ENCODE results near the gene SRSF5.
"Not testable (repeated sequence)": the region's sequence is repeated elsewhere in the genome, so short reads cannot be mapped to it uniquely, and the experiment has no call there.

Gene SRSF5

DNA sequence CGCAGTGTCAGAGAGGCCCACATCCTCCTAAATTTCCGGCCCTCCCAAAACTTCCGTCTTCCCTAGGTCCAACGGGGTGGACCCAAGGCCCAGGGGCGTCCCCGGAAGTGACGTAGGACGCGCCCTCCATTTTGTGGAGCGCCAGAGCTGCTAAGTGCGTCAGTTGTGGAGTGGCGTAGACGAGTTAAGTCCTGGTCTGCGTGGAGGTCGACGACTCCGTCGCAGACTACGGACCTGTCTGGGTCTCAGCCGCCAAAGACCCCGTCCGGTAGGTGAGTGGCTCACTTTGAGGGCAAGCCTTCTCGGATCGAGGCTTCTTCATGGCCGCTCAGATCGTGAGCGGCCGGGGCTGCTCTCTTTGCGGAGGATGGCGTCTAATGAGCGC lies at the start of gene SRSF5:
SRSF5 (plus strand) TSS at position 159 of the 385 bp plus-strand sequence. CDS start 1,015 bp downstream, outside the sequence.
- DNase-seq = peak; percentile 95 to 97

DNA sequence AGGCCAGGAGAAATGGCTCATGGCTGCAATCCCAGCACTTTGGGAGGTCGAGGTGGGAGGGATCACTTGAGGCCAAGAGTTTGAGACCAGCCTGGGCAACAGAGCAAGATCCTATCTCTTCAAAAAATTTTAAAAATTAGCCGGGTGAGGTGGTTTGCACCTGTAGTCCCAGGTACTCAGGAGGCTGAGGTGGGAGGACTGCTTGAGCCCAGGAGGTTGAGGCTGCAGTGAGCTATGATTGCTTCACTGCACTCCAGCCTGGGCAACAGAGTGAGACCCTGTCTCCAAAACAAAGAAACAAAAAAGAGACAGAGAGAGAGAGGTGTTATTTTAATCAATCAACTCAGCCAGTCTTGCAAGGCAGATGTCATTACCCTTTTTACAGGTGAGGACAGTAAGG lies 48.3 kb upstream of the SRSF5 start:
- not testable (repeated sequence) for DNase-seq

DNA sequence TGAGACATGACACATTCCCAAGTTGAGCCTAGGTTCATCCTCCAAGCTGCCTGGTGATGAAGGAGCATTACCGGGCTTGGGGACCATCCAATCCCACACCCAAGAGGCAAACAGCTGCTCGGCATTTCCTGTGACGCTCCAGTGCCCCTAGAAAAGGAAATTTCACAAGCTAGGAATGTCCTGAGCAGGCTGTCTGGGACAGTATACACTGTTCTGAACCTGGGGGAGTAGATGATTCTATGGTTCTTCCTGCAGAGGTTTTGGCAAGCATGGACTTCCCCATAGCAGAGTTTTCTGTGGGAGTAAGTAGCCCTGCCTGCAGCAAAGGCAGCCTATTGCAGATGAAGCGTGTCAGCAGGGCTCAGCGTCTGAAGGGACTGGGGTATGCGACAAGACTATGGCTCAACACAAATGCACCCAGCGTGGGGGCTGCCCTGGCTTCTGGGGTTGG lies 47.4 kb upstream of the SRSF5 start:
- no peak for DNase-seq

DNA sequence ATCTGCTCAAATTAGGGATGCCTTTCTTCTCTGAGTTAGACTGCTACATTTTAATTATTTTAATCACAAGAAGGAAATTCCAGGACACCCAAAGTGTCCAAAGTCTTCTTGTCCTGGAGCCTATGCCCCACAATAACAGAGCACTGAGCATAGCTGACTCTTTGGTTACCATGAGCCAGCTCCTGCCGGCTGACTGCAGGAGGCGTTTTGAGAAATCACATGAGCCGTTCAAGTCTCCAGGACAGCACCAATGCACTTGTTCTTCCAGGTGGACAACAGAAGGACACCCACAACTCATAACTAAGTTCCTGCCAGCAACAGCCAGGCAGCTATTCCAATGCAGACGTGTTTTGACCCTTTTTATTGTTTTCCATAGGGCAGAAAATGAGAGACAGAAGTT lies 46.0 kb upstream of the SRSF5 start:
- DNase-seq = no peak

DNA sequence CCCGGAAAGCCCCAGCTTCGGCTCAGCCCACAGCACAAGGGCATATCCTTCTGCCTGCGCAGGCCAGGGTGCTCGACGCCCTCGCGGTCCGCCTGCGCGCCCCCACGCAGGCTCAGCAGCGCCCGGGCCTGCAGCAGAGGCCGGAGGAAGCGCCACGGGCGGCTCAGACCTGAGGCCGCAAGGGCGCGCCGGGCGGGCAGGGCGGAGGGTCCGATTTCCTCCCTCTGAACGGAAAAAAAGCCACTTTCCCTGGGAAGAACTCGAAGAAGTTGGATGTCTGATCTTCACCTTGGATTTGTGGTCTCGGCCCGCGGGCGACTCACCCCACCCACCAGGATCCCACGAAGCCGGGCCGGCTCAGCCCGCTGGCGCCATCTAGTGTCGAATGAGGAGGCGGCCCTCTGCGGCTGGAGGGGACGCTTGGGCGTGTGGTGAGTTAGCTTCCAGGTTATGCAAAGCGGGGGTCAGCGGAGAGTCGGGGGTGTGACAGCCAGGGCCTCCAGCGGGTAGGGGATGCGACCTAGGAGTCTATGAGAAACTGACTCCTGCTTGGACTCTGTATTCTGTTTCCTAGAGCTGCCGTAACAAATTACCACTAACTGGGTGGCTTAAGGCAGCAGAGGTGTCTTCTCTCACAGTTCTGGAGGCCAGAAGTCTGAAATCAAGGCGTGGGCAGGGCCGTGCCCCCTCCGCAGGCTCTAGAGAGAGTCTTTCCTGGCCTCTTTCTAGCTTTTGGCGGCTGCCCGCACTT lies 40.0 kb upstream of the SRSF5 start:
- peak; percentile 55 to 59 for DNase-seq

DNA sequence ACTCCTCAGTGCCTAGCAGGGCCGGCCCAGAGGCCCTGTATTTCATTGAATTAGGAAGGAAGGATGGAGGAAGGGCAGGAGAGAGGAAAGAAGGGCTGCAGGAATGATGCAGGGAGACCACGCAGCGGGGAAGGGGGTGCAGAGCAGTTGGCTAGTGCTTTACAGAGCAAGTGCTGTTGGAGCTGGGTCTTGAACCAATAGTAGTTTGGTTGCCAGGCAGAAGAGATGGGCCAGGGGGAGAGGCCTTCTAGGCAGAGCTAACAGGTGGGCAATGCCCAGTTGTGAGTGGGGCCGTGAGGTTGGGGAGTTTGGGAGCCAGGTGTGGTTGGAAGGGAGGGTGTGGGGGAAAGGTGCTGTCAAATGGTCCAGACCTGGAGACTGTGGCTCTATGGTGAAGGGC lies 39.1 kb upstream of the SRSF5 start:
- no peak for DNase-seq

DNA sequence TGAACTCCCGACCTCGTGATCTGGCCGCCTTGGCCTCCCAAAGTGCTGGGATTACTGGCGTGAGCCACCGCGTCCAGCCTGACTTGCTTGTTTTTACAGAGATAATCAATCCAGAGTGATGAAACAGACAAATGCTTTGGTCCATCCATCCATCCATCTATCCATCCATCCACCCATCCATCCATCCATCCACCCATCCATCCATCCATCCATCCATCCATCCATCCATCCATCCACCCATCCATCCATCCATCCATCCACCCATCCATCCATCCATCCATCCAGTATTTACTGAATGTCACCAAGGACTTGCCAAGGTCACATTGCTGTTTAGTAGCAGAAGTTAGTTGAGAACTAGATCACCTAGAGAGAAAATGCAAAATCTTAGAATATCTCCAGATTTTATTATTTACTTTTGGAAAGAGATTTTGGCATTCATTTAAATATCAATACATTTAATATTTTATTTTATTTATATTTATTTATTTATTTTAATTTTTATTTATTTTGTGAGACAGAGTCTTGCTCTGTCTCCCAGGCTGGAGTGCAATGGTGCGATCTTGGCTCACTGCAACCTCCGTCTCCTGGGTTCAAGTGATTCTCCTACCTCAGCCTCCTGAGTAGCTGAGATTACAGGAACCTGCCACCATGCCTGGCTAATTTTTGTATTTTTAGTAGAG lies 34.9 kb upstream of the SRSF5 start:
- DNase-seq = not testable (repeated sequence)

DNA sequence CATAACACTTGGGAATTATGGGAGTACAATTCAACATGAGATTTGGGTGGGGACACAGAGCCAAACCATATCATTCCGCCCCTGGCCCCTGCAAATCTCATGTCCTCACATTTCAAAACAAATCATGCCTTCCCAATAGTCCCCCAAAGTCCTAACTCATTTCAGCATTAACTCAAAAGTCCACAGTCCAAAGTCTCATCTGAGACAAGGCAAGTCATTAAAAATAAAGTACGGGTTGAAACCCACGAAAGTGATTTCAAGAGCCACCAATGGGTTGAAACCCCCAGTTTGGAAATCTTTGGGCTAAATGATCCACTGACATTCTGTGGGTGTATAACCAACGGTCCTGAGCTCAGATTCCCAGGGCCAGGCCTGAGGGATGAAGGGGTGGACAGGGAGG lies 30.5 kb upstream of the SRSF5 start:
- not testable (repeated sequence) for DNase-seq

DNA sequence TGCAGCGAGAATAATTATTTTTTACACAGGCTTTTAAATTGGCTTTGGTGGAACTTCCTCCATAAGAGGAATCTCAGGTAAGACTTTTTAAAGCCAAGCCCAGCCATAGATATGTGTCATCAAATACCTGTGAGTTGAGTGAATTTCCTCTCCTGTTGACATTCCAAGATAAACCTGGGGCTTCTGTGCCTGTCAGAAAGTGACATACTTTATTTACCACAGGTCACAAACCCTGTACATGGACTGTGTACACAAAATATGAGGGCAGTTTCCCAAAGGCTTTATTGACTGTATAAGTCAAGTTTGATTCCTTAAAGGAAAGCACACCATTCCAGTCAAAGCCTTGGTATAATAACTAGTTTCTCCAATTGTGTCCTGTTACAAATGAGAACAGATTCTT lies 25.9 kb upstream of the SRSF5 start:
- DNase-seq = no peak

DNA sequence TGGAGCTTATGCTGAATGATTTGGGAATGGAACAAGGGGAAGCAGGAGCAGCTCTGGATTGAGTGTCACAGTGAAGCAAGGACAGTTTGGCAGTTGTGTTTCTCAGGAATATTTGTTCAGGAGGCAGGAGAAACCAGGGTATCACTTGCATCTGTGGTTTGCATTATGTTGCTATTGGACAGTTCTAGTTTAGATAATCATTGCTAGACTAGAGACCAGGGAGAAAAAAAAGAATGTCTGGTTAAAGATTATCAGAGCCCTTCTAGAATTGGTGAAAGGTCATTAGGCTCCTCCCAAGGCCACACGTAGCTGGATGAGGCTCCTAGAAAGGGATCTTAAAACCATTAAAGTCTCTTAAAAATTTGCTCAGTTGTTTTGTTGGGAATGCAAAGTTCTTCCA lies 17.0 kb upstream of the SRSF5 start:
- no peak for DNase-seq

DNA sequence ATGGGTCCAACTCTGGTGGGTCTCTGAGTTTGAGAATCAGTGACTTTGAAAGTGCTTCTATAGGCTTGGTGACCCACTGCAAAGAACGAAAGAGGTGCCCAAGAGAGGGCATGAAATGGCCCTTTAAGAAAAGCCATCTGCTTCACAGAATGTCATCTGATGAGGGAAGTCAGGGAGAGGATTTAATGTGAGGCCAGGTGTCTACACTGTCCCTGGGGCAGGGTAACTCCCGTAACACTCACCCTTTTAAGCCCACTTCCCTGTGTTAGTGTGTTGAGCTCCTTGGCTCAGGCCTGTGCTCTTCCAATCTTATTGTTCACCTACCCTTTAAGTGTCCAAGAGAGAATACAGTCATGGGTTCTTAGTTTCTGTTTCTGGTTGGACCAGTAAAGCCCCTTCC lies 16.4 kb upstream of the SRSF5 start:
- DNase-seq = no peak

DNA sequence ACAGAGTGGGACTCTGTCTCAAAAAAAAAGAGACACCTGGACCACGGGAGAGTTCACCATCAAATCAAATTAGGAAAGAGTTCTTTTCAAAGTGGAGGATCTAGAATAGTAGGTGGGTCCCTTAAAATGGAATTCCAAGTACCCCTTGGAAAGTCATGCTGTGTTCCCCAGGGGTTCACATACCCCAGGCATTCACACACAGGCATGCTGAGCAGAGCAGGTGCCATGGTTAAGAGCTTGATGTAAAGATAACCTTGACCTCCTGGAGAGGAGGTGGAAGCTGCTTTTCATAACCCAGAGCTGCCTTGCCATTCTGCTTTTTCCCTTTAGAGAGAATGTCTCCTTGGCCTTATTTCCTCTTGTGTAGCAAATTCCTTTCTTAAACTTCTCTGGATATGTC lies 14.2 kb upstream of the SRSF5 start:
- no peak for DNase-seq

DNA sequence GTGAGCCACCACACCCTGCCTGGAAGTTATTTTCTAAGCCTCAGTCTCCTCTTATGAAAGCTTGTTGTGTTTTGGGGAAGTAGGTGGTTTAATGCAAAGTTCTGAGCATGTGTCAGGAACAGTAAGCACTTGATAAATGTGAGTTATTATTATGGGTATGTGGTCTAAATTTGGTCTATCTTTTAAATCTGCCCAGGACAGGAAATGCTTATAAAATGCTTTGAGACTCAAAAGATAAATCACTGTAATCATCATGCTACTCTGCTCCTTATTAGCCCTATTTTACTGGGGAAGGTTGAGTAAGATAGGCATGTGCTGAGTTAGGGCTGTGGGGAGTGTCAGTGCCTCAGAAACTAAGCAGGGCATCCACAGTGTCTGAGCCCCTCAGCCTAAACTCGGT lies 13.1 kb upstream of the SRSF5 start:
- no peak for DNase-seq

DNA sequence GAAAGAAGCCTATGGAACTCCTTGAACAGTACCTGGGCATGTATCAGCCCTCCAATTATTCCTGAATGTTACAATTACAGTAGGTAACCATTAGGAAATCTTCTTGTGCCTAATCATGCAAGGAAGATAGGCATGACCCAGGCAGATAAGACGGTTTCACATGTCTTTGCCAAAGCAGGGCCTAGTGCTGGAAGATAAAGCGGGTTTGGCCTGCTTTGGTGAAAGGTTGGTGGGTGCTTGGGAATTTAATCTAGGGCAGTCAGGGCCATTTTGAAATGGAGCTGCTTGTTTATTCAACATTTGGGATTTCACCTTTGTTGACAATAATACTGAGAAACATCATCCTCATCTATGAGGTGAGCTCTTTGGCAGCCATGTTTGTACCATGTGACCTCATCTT lies 12.5 kb upstream of the SRSF5 start:
- DNase-seq = no peak

DNA sequence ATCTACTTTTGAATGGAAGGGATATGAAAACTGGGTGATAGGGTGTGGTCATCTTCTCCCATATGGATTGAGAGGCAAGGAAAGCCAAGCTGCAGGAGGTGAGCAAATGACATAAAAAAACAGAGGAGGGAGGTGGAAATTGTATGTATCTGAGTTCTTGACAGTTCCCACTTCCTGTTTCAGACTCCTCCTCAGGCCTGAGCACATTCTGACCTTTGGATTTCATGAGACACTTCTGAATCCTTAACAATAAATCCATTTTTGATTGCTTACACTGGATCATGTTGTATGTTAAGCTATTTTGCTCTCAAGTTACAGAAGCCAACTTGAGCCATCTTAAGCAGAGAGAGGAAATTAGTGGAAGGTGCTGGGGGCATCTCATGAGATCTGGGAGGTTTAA lies 11.6 kb upstream of the SRSF5 start:
- no peak for DNase-seq

DNA sequence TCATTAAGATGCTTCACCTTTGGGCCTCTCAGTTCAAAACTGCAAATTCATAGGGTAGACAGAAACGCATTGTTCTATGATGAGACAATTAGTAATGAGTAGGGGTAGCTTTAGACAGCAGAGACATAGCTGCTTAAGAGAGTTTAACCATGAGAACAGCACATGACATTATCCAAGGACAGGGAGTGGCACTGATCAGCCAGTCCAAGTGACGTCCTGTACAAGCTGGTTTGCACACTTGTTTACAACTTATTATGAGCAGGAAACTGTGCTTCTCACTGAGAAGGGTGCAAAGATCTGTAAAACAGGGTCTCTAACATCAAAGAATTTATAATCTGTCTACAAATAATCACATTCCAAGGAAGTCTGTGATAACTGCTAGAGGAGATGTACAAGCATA lies 11.2 kb upstream of the SRSF5 start:
- no peak for DNase-seq

DNA sequence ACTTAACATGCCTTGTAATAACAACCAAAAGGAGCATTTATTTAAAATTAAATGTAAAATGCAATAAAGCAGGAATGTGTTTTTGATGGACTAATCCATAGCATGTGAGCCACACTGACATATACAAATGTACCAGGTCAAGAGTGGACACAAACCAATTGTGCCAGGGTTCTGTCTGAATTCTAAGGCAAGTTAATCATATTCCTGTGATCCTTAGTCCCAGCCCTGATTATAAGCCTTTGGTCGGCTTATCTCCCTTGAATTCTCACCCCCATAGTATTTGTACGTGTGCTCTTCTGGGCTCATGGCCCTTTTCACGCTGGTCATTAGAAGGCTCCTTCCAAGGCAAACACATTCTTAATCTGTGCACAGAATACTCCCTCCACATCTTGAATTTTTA lies 10.6 kb upstream of the SRSF5 start:
- DNase-seq = no peak

DNA sequence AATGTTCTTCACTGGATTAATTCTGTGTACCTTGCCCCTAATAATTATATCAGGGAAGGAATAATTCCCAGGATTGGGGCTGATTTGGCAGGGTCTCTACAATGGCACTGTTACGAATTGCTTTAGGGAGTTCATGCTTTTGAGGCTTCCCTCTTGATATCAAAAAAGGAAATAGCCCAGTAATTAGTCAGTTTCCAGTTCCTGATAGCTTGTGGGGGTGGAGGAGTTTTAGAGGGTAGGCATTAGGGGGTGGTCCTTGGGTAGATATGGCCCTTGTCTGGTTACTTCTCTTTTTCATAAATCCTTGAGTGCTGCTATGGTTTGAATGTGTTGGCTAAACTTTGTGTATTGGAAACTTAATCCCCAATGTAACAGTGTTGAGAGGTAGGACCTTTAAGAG lies 6.1 kb upstream of the SRSF5 start:
- no peak for DNase-seq

DNA sequence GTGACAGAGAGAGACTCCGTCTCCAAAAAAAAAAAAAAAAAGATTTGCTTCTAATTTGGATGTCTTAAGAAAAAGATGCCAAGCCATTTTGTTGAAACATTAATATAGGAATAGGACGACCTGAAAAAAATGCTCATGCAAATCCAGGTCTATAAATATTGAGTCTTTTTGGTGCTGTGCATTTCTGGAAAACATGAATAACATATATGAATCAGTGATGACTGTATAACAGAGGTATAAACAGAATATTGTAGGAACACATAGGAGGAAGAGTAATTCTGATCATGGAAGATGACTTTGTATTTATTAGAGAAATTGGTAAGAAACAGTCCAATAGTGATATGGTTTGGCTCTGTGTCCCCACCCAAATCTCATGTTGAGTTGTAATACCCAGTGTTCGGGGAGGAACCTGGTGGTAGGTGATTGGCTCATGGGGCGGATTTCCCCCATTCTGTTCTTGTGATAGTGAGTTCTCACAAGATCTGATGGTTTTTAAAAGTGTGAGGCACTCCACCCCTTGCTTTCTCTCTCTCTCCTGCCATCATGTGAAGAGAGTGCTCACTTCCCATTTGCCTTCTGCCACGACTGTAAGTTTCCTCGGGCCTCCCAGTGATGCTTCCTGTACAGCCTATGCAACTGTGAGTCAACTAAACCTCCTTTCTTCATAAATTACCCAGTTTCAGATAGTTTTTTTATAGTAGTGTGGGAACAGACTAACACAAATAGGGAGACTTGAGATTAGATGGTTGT lies 3.0 kb upstream of the SRSF5 start:
- DNase-seq = no peak

DNA sequence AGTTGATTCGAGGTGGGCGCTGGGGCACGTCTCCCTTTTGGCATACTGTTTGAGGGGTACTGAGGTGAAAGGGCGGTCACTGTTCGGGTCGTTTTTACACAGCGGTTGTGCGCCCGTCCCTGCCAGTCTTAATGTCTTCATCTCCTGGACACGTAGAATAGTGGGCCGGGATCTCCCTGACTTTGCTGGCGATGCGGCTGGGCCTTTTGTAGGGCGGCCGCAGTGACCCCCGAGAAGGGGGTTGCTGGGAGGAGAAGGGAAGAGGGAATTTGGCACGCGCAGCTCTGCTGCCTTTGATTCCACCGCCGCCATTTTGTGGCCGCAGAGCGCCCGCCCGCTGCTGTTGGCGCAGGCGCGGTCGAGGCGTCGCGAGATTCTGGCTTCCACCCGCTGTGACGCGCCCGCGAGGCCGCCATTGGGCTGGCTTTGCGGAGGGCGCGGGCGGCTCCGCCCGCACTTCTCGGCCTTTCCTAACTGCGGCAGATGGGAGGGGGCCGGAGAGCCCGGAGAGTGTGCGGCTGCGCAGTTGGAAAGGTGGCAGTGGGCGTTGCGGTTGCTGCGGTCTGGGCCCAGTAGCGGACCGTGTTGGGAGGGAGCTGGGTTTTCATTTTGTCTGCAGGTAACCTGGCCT lies 542 bp downstream of the SRSF5 start:
- DNase-seq = peak; percentile 83 to 89

DNA sequence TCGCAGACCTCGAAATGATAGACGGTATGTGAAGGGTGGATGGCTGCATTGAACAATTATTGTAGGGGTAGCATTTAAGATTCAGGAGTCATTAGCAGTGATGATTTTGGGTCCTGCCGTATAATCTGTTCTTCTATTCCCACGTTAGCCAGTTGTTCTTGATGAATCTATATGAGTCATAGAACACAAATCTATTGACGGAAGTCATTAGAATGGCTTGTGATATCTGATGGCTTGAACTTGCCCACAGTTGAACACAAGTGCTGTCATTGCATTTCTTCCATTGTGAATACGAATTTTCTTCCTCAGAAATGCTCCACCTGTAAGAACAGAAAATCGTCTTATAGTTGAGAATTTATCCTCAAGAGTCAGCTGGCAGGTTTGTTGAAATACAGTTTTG lies 1.9 kb downstream of the SRSF5 start:
- DNase-seq = no peak

DNA sequence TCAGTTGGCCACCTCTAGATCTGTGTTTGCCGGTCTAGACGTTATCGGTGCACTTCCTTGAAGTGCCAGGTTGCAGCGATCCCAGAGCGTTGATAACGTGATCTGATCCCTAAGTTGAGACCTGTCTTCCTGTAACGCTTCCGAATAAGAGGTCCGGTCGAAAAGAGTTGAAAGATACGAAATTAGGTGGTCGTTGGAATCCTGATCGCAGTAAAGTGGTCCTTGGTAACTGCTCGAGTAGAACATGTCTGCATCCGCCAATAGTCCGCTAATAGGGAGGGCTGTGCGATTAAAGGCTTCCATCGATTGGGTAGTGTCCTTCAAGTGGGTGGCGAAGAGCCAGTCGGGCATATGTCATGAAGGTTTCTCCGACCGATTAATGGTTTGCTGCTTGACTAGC lies 2.7 kb downstream of the SRSF5 start:
- DNase-seq = no peak

DNA sequence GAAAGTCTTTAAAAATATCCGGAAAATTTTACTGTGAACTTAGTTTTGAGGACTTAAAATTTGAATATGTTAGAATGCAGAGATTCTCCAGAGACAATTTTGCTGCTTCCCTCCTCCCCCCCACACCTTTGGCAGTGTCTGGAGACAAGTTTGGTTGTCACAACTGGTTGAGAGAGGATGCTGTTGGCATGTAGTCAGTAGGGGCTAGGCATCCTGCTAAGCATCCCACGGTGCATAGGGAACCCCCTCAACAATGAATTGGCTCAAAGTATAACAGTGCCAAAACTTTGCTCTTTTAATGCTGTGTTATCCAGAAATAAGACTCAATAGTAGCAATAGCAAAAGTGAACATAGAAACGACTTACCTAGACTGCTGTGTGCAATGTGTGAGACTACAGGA lies 3.6 kb downstream of the SRSF5 start:
- no peak for DNase-seq

DNA sequence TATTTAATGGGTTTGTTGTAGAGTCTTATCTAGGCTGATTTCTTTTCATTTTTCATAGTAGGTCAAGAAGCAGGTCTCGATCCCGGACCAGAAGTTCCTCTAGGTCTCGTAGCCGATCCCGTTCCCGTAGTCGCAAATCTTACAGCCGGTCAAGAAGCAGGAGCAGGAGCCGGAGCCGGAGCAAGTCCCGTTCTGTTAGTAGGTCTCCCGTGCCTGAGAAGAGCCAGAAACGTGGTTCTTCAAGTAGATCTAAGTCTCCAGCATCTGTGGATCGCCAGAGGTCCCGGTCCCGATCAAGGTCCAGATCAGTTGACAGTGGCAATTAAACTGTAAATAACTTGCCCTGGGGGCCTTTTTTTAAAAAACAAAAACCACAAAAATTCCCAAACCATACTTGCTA lies 4.2 kb downstream of the SRSF5 start:
- DNase-seq = no peak

Data from SHP77 (cell line).